ENCODE measurements around the gene DTWD1.
A peak's percentile ranks its signal among the peaks of the same experiment; 100 is the strongest.

The DTWD1 gene

GRCh38 chr15:49621401-49621811 lies 558 bp downstream of the DTWD1 start:
- Histone ChIP-seq H3K4me3 (ENCODE audit: low read length) (peak overlapping the region; percentile 89), H3K9ac (ENCODE audit: low read length) (peak overlapping the region; percentile 88), H2AFZ (ENCODE audit: low read length) (peak overlapping the region; percentile 69), H3K4me2 (ENCODE audit: low read depth, low read length) (peak overlapping the region; percentile 55), H4K20me1 (ENCODE audit: insufficient read depth, low read length) (no peaks in the 10 kb centered on the region), H3K27ac (ENCODE audit: low read length) (peak overlapping the region; percentile 60; the same call in 1 of the 2 replicates), H3K36me3 (replicated peaks; ENCODE audit: insufficient read depth, low read length) (no peaks in the 10 kb centered on the region), H3K4me1 (ENCODE audit: low read length) (0 out of 2 replicates have a peak, but pooled peaks cover 11% of the 10 kb centered on the region), H3F3A (ENCODE audit: insufficient read depth, low read length) (no peaks in the 10 kb centered on the region), H3K9me2 (replicated peaks; ENCODE audit: insufficient read depth, low read length) (no peaks in the 10 kb centered on the region), H3K79me2 (ENCODE audit: low read length) (peaks cover 31% of the 10 kb centered on the region), H3K9me3 (replicated peaks; ENCODE audit: insufficient read depth, low read length) (no peaks in the 10 kb centered on the region), H3K27me3 (replicated peaks; ENCODE audit: insufficient read depth, low read length) (no peaks in the 10 kb centered on the region)
- DNase-seq, result peak; percentile 10
- TF ChIP-seq EZH2 (optimal IDR thresholded peaks at IDR 0.05; ENCODE audit: low read depth, low read length), result no peak

GRCh38 chr15:49621887-49622286 lies 1.0 kb downstream of the DTWD1 start:
- H3F3A ChIP-seq (ENCODE audit: insufficient read depth, low read length), result no peaks in the 10 kb centered on the region
- H3K9me2 ChIP-seq (replicated peaks; ENCODE audit: insufficient read depth, low read length), result no peaks in the 10 kb centered on the region
- H3K79me2 ChIP-seq (ENCODE audit: low read length), result peaks cover 31% of the 10 kb centered on the region
- H3K4me1 ChIP-seq (ENCODE audit: low read length), result 0 out of 2 replicates have a peak, but pooled peaks cover 11% of the 10 kb centered on the region
- no peaks in the 10 kb centered on the region for H3K9me3 ChIP-seq (replicated peaks; ENCODE audit: insufficient read depth, low read length)
- TF ChIP-seq EZH2 (optimal IDR thresholded peaks at IDR 0.05; ENCODE audit: low read depth, low read length), result no peak
- TF ChIP-seq CTCF (IDR thresholded peaks at IDR 0.05; ENCODE audit: low read length), result no peak
- no peak for TF ChIP-seq EZH2phosphoT487 (IDR thresholded peaks at IDR 0.05; ENCODE audit: low read length)
- H4K20me1 ChIP-seq (ENCODE audit: insufficient read depth, low read length), result no peaks in the 10 kb centered on the region
- H3K36me3 ChIP-seq (replicated peaks; ENCODE audit: insufficient read depth, low read length), result no peaks in the 10 kb centered on the region
- H3K27me3 ChIP-seq (replicated peaks; ENCODE audit: insufficient read depth, low read length), result no peaks in the 10 kb centered on the region
- peak overlapping the region; percentile 55 for H3K4me2 ChIP-seq (ENCODE audit: low read depth, low read length)
- DNase-seq, result no peak
- peak overlapping the region; percentile 88; the same call in 1 of the 2 replicates for H3K9ac ChIP-seq (ENCODE audit: low read length)
- H3K27ac ChIP-seq (ENCODE audit: low read length), result no peak overlapping the region
- peak overlapping the region; percentile 69; the same call in 1 of the 2 replicates for H2AFZ ChIP-seq (ENCODE audit: low read length)
- peak overlapping the region; percentile 89 for H3K4me3 ChIP-seq (ENCODE audit: low read length)

GRCh38 chr15:49622561-49622960 lies 1.7 kb downstream of the DTWD1 start:
- no peaks in the 10 kb centered on the region for H3K36me3 ChIP-seq (replicated peaks; ENCODE audit: insufficient read depth, low read length)
- 0 out of 2 replicates have a peak, but pooled peaks cover 11% of the 10 kb centered on the region for H3K4me1 ChIP-seq (ENCODE audit: low read length)
- TF ChIP-seq EZH2 (optimal IDR thresholded peaks at IDR 0.05; ENCODE audit: low read depth, low read length) (no peak), CTCF (IDR thresholded peaks at IDR 0.05; ENCODE audit: low read length) (no peak), EZH2phosphoT487 (IDR thresholded peaks at IDR 0.05; ENCODE audit: low read length) (no peak)
- H3K4me2 ChIP-seq (ENCODE audit: low read depth, low read length), result 0 out of 2 replicates have a peak overlapping the region, but pooled peaks have one; percentile 55
- H3K9ac ChIP-seq (ENCODE audit: low read length), result no peak overlapping the region
- H3K9me2 ChIP-seq (replicated peaks; ENCODE audit: insufficient read depth, low read length), result no peaks in the 10 kb centered on the region
- H3K4me3 ChIP-seq (ENCODE audit: low read length), result no peak overlapping the region
- peaks cover 31% of the 10 kb centered on the region for H3K79me2 ChIP-seq (ENCODE audit: low read length)
- H3F3A ChIP-seq (ENCODE audit: insufficient read depth, low read length), result no peaks in the 10 kb centered on the region
- no peaks in the 10 kb centered on the region for H3K9me3 ChIP-seq (replicated peaks; ENCODE audit: insufficient read depth, low read length)
- H3K27me3 ChIP-seq (replicated peaks; ENCODE audit: insufficient read depth, low read length), result no peaks in the 10 kb centered on the region
- H2AFZ ChIP-seq (ENCODE audit: low read length), result no peak overlapping the region
- DNase-seq, result no peak
- no peak overlapping the region for H3K27ac ChIP-seq (ENCODE audit: low read length)
- H4K20me1 ChIP-seq (ENCODE audit: insufficient read depth, low read length), result no peaks in the 10 kb centered on the region

GRCh38 chr15:49624056-49624455 lies 3.2 kb downstream of the DTWD1 start:
- Histone ChIP-seq H3K4me1 (ENCODE audit: low read length) (0 out of 2 replicates have a peak, but pooled peaks cover 11% of the 10 kb centered on the region), H3K27me3 (replicated peaks; ENCODE audit: insufficient read depth, low read length) (no peaks in the 10 kb centered on the region), H3K4me2 (ENCODE audit: low read depth, low read length) (no peak overlapping the region), H3K4me3 (ENCODE audit: low read length) (no peak overlapping the region), H3K9ac (ENCODE audit: low read length) (no peak overlapping the region), H3K9me2 (replicated peaks; ENCODE audit: insufficient read depth, low read length) (no peaks in the 10 kb centered on the region), H3K36me3 (replicated peaks; ENCODE audit: insufficient read depth, low read length) (no peaks in the 10 kb centered on the region), H2AFZ (ENCODE audit: low read length) (no peak overlapping the region), H3K27ac (ENCODE audit: low read length) (no peak overlapping the region), H4K20me1 (ENCODE audit: insufficient read depth, low read length) (no peaks in the 10 kb centered on the region), H3F3A (ENCODE audit: insufficient read depth, low read length) (no peaks in the 10 kb centered on the region), H3K9me3 (replicated peaks; ENCODE audit: insufficient read depth, low read length) (no peaks in the 10 kb centered on the region), H3K79me2 (ENCODE audit: low read length) (peaks cover 31% of the 10 kb centered on the region)
- no peak for DNase-seq
- TF ChIP-seq CTCF (IDR thresholded peaks at IDR 0.05; ENCODE audit: low read length) (no peak), EZH2phosphoT487 (IDR thresholded peaks at IDR 0.05; ENCODE audit: low read length) (no peak), EZH2 (optimal IDR thresholded peaks at IDR 0.05; ENCODE audit: low read depth, low read length) (no peak)
